ENCODE measurements around the gene PARP12.
"Not testable (repeated sequence)": the region's sequence is repeated elsewhere in the genome, so short reads cannot be mapped to it uniquely, and the experiment has no call there.

Gene PARP12, protein sequence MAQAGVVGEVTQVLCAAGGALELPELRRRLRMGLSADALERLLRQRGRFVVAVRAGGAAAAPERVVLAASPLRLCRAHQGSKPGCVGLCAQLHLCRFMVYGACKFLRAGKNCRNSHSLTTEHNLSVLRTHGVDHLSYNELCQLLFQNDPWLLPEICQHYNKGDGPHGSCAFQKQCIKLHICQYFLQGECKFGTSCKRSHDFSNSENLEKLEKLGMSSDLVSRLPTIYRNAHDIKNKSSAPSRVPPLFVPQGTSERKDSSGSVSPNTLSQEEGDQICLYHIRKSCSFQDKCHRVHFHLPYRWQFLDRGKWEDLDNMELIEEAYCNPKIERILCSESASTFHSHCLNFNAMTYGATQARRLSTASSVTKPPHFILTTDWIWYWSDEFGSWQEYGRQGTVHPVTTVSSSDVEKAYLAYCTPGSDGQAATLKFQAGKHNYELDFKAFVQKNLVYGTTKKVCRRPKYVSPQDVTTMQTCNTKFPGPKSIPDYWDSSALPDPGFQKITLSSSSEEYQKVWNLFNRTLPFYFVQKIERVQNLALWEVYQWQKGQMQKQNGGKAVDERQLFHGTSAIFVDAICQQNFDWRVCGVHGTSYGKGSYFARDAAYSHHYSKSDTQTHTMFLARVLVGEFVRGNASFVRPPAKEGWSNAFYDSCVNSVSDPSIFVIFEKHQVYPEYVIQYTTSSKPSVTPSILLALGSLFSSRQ

DNA sequence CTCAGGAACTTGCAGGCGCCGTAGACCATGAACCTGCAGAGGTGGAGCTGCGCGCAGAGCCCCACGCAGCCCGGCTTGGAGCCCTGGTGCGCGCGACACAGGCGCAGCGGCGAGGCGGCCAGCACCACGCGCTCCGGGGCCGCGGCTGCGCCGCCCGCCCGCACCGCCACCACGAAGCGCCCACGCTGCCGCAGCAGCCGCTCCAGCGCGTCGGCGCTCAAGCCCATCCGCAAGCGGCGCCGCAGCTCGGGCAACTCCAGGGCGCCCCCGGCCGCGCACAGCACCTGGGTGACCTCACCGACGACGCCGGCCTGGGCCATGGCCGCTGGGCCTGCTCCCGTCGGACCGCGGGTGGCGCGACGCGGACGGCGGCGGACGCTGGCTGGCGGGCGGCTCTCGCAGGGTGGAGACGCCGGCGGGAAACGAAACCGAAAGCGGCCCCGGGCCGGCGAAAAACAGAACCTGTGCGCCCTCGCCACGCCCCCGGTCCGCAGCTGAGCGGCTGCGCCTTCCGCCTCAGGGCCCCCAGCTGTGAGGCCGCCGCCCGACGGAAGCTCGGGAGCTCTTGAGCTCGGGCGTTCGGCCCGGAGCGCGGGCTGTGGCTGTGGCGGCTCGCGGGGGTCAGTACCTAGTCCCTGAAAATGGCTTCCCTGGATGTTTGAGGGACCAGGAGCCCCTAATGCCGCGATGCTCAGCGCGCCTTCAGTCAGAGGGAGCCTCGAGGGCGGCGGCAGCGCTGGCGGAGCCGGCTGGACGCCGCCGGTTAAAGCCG lies at the start of gene PARP12:
Gene PARP12 (minus strand): TSS at position 424 of the 772 bp plus-strand sequence. CDS start 104 bp downstream, at position 320.
- in situ Hi-C loops (cut with MboI; ENCODE audit: low sequenced_read_pairs): no loop called here

DNA sequence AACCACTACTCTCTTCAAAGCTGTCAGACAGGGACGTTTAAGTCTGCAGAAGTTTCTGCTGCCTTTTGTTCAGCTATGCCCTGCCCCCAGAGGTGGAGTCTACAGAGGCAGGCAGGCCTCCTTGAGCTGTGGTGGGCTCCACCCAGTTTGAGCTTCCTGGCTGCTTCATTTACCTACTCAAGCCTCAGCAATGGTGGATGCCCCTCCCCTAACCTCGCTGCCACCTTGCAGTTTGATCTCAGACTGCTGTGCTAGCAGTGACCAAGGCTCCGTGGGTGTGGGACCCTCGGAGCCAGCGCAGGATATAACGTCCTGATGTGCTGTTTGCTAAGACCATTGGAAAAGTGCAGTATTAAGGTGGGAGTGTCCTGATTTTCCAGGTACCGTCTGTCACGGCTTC lies 46.0 kb upstream of the PARP12 start:
- in situ Hi-C loops (cut with MboI; ENCODE audit: low sequenced_read_pairs): not testable (repeated sequence)

DNA sequence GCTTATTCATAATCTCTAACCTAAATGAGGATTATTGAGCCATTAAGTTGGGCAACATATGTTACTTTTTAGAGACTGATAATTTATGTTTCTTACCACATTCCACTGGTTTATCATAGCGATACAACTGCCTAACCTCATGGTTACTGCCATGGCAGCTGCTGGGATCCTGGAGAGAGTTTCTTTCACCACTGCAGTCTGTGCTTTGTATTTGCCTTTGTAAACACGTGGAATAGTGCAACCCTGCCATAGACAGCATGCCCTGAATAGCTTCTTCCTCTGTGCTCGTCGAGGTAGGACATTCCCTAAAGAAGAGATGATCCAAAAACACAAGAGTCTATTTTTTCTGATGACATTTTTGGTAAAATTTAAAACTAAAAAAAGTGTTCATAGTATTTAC lies 33.7 kb upstream of the PARP12 start:
- in situ Hi-C loops (cut with MboI; ENCODE audit: low sequenced_read_pairs): no loop called here

DNA sequence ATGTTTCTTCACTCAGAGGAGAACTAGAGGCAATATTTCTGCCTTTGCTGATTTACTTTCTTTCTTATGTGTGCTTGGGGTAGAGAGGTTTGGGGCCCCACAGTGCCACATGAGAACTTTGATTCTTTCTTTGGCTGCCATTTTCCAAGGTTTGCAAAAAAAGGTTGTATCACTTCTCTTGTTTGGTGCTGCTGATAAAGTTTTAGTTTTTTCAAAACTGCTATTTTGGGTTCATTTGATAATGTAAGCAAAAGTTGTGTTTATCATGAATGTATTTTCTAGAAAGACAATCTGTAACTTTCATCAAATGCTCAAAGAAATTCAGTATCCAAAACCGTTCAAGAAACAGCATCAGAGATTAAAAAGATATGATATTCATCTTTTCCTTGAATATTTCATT lies 30.6 kb upstream of the PARP12 start:
- in situ Hi-C loops (cut with MboI; ENCODE audit: low sequenced_read_pairs): no loop called here

DNA sequence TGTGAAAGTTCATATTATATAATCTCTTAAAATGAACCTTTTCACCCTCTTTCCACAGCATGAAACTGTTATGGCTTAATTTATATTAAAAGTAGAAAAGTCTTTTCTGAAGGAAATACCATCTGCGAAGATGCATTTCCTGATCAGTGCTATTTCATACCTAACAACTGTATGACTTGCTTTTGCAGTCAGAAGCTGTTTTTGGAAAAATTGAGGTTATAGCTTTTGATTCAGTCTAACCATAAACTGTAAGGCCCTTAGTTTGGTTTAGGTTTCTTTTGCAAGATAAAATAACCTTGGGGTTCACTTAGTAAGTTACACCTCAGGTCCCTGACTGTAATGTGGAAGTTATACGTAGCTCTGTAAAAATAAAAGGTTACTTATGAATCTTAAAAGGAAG lies 22.7 kb upstream of the PARP12 start:
- in situ Hi-C loops (cut with MboI; ENCODE audit: low sequenced_read_pairs): no loop called here

DNA sequence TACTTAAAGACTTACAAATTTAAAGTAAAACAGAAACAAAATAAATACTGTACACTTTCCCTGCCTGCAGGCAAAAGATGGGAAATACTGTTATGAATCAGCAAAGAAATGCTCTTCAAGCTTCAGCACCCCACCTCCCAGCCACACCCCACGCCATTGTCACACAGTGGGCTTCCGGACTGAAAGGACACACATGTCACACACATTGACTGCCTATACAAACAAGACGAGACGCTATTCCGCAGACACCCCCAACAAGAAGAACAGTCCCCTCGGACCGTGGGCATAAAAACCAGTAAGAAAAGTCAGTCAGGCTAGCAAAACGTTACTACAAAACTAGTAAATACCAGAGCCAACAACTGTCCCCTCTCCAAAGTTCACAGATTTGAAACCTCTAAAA lies 22.2 kb upstream of the PARP12 start:
- in situ Hi-C loops (cut with MboI; ENCODE audit: low sequenced_read_pairs): no loop called here

DNA sequence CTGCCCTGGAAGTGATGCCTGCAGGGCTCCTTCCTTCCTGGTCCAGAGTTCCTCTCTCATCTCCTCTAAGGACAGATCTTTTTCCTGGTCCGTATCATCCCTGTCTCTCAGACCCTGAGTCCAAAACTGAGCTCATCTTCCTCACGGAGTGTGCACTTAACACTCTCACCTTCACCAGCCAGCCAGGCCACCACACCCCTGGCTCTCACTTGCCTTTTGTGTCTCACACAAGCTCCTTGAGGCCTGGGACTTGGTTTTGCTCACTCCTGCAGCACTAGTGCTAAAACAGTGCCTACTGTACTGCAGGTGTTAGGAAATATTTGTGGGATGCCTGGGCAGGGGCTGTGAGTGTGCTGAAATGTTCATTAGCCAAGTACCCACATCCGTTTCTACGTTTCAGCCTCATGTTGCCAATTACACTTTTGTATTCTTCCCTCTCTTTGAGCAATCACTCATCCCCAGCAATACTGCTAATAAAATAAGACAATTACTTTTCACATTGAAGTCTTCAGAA lies 21.4 kb upstream of the PARP12 start:
- in situ Hi-C loops (cut with MboI; ENCODE audit: low sequenced_read_pairs): no loop called here

DNA sequence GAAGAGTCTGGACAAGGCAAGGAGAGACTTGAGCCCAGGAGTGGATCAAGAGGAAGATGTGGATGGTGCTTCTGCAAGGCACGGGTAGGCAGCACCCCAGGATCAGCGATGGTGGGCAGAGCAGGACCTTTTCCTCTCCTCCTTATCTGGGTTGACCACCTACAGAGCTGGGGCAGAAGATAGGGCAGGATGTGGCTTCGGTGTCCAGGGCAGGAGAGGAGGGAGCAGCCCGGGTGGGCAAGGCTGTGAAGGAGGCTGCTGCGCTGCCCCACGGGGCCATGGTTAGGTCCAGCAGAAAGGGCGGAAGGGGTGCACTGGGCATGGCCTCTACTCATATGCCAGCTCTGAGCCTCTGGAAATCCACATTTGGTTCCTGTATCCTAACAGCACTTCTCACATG lies 20.0 kb upstream of the PARP12 start:
- in situ Hi-C loops (cut with MboI; ENCODE audit: low sequenced_read_pairs): no loop called here

DNA sequence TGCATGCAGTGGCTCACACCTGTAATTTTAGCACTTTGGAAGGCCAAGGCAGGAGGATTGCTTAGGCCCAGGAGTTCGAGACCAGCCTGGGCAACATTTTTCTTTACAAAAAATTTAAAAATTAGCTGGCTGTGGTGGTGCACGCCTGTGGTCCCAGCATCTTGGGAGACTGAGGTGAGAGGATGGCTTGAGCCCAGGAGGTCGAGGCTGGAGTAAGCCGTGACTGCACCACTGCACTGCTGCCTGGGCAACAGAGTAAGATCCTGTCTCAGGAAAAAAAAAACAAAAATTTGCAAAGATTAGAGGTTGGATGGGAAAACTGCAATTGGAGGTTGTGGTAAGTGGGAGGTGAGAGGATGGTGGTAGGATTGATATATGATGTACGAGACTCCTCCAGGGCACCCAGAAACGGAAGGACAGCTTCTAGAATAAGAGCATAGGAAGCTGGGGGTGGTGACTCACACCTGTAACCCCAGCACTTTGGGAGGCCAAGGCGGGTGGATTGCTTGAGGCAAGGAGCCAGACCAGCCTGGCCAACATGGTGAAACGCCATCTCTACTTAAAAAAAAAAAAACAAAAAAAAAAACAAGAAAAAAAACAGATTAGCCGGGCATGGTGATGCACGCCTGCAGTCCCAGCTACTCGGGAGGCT lies 19.1 kb upstream of the PARP12 start:
- in situ Hi-C loops (cut with MboI; ENCODE audit: low sequenced_read_pairs): no loop called here

DNA sequence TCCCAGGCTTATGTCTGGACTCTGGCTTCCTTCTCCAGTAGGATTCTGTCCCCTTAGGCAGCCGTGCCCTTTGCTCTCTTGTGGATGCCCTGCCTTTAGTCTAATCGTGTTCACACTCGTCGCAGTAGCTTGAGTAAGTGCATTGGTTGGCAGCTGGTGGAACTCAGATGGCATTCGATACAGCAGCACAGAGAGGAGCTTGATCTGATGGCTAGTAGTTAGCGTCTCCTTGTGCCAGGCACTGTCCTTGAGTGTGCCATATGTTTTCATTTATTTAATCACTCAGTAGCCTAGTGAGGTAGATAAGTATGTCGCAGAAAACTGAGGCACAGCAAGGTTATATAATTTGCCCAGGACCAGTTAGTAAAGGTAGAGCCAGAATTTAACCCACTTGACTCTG lies 18.2 kb upstream of the PARP12 start:
- in situ Hi-C loops (cut with MboI; ENCODE audit: low sequenced_read_pairs): no loop called here

DNA sequence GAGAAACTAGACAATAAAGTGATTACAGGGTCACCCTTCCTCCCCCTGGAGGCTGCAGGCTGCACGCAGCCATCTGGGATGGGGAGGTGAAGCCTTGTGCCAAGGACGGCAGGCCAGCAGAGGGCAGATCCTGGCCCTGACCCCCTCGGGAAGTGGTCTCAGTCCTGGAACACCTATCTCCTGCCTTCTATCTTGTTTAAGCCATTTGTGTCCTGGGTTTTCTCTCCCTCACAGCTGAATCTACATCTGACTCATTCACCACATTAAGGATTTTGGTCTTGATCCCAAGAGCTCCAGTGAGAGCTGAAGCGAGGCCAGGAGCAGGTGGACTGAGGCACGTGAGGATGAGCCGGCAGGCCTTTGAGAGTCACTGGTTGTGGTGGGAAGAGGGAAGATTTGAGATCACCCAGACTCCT lies 16.4 kb upstream of the PARP12 start:
- in situ Hi-C loops (cut with MboI; ENCODE audit: low sequenced_read_pairs): no loop called here

DNA sequence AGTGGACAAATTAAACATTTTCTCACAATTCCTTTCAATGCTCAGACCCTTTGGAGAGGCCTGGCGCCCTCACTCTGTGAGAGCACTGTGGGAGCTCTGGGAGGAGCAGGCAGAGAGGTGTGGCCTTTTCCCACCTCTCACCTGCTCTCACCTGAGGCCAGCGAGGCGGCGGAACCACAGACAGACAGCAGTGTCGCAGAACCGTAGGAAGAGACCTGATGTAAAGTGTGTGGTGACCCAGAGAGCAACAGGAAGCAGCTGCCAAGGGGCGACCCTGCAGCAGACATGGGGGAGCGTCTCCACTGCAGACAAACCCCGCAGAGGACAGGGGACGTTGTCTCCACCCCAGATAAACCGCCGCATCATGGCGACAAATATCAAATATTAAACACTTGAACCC lies 15.6 kb upstream of the PARP12 start:
- in situ Hi-C loops (cut with MboI; ENCODE audit: low sequenced_read_pairs): no loop called here

DNA sequence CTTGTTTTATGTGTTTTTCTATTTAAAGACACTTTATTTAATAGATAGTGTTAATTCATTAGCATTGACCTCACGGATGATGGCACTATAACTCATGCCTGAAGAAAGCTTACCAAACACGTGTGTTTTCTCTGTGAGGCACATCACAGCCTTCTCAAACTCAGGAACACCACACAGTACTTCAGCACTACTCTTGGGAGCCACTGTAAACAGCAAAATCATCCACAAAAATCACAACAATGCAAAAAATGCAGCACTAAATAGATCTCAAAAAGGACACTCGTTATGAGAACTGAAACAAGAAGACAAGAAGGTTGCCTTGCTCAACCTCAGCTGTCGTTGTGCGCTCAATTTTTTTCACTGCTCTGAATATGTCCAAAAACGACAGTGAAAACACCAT lies 12.0 kb upstream of the PARP12 start:
- in situ Hi-C loops (cut with MboI; ENCODE audit: low sequenced_read_pairs): no loop called here

DNA sequence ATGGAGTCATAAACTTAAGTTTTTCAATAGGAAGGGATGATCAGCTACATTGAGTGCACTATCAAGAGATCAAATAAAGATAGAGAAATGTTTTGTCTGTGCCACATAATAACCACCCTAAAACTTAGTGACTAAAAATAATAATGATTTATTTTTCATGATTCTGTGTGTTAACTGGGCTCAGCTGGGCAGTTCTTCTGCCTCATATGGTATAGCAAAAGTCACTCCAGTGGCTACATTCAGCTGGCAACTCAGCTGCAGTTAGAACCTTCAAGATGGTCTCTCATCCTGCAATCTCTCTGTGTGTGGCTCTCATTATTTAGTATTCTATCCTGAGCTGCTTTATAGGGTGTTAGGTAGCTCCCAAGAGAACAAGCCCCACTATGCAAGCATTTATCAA lies 7.8 kb upstream of the PARP12 start:
- in situ Hi-C loops (cut with MboI; ENCODE audit: low sequenced_read_pairs): no loop called here

DNA sequence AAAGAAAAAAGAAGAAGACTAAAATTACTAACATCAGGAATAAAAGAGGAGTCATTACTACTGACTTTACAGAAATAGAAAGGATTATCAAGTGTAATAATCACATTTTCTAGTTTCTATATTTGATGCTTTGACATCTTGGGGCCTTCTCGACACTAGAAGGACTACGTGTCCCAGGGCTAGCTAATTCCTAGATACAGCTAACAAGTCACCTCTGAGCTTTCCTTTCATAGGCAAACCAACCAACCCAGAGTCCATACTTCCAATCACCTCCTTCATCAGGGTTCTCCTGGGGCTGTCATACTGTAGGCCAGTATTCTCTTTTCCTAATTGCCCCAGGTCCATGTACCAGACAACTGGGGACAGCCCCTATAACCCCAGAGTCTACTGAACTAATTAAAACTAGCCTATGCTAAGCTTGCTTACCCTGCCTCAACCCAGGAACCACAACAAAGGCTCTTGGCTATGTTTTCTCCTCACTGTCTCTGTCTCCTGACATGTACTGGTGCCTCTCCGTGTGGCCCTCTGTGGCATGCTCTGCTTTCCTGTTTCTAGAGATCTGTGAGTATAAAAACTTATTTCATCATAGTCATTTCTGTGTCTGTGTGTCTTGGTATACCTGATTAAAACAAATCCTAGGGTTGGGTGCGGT lies 6.7 kb upstream of the PARP12 start:
- in situ Hi-C loops (cut with MboI; ENCODE audit: low sequenced_read_pairs): no loop called here

DNA sequence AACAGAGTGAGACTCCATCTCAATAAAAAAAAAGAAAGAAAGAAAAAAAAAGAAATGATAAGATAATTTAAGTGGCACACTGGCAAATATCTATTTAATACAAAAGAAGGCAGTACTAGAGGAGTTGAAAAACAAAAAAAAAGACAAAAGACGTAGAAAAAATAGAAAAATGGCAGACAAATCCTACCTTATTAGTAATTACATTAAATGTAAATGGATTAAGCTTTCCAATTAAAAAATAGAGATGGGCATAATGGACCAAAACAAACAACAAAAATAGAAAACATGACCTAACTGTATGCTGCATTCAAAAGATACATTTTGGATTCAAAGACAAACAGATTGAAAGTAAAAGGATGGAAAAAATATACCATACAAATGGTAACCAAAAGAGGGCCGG lies 5.3 kb upstream of the PARP12 start:
- in situ Hi-C loops (cut with MboI; ENCODE audit: low sequenced_read_pairs): no loop called here

DNA sequence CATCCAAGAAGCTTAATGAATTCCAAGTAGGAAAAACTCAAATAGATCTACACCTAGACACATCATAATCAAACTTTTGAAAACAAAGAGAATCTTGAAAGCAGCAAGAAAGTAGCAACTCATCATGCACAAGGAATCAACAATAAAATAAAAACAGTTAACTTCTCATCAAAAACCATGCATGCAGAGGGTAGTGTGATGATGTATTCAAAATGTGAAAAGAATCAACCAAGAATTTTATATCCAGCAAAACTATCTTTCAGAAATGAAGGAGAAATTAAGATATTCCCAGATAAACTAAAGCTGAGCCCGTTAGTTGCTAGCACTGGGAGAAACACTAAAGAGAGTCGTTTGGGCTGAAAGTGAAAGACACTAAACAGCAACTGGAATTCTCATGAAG lies 4.3 kb upstream of the PARP12 start:
- in situ Hi-C loops (cut with MboI; ENCODE audit: low sequenced_read_pairs): no loop called here

DNA sequence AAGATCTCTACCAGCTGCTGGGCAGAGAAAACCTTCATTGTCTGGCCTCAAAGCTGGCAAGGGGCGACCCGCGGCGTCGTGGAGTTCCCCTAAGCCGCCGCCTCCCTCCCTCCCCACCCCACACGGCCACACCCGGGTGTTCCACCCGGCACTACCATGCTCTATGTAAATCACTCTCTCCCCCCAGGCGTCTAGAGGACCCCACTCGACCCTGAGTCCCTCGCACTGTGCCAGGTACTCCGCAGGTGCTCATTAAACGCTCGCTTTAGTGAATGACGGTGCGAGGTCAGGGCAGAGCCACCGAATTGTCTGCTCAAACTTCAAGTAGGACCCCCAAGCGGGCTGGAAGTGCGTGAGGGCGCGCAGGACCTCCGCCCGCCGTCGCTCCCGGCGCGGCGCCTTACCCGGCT lies 628 bp downstream of the PARP12 start:
- in situ Hi-C loops (cut with MboI; ENCODE audit: low sequenced_read_pairs): no loop called here

DNA sequence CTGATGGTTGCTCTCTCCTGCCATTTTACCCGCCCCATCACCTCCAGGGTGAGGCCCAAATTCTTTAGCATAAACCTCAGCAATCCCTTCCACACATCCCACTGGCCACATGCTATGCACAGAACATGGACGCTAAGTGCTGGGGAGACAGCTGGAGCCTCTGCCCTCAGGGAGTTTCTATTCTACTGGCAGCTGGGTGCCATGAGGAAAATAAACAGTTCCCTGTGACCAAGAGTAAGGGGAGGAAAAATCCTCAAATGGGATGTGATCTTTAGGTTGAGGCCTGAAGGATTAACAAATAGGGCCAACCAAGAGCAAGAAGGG lies 1.2 kb downstream of the PARP12 start:
- in situ Hi-C loops (cut with MboI; ENCODE audit: low sequenced_read_pairs): no loop called here

DNA sequence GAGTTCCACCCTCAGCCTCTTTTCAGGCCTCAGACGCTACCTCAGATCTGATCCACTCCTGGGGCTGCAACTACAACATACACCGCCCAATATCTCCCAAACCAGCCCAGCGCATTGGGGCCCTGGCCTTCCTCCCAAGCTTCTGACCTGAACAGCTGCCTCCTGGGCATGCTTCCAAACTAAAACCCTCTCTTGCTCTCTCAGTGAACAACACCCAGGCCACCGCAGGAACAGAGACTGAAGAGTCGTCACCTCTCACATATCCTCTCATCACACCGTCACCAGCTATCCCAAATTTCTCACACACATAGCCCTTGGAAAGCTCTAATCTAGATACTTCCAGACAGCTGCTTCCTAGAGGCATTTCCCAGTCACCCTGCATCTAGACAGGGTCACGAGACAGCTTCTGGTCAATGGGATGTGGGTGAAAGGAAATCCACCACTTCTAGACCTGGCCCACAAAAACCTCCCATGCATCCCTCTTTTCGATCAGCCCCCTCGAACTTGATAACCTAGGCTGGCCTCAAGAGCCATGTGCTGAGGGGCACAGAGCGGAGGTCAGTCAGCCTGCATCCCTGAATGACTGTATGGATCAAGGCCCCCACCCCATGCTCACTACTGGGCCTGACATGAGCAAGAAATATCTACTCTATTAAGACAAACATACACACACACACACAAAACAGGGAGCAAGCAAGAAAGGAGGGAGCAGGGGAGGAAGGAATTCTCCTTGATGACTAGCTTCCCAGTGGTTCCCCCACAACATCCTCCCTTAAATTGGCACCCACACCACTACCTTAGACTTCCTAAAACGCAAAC lies 1.8 kb downstream of the PARP12 start:
- in situ Hi-C loops (cut with MboI; ENCODE audit: low sequenced_read_pairs): no loop called here

Data from HL-60/S4 (cell line).